HG03469 (cell line): ENCODE results near the gene ABLIM3.

Source experiments
- ATAC-seq: cut with Tn5 transposase; IDR thresholded peaks from one replicate; pipeline ENCODE4 v1.9.1; 2021; ENCODE audit warnings: mild to moderate bottlenecking, moderate library complexity, moderate number of reproducible peaks; ENCODE audit not compliant: unreplicated experiment

Gene ABLIM3

GRCh38 chr5:149277801-149278200 is 136.5 kb downstream of the ABLIM3 start:
- ATAC-seq: no peak

- no peak for ATAC-seq
Measured at GRCh38 chr5:149278451-149279210, 137.3 kb downstream of the ABLIM3 start.

- no peak for ATAC-seq
Measured at GRCh38 chr5:149279661-149280060, 138.4 kb downstream of the ABLIM3 start.

- no peak for ATAC-seq
Measured at GRCh38 chr5:149280124-149280523, 138.8 kb downstream of the ABLIM3 start.

- no peak for ATAC-seq
Measured at GRCh38 chr5:149280802-149281201, 139.5 kb downstream of the ABLIM3 start.

GRCh38 chr5:149282027-149282965 is 141.0 kb downstream of the ABLIM3 start:
- no peak for ATAC-seq

GRCh38 chr5:149282966-149283332 is 141.7 kb downstream of the ABLIM3 start:
- no peak for ATAC-seq

GRCh38 chr5:149283626-149284480 is 142.6 kb downstream of the ABLIM3 start:
- no peak for ATAC-seq

- no peak for ATAC-seq
Measured at GRCh38 chr5:149284501-149284900, 143.2 kb downstream of the ABLIM3 start.

- ATAC-seq: no peak
Measured at GRCh38 chr5:149285153-149285552, 143.9 kb downstream of the ABLIM3 start.

GRCh38 chr5:149288436-149288835 is 147.1 kb downstream of the ABLIM3 start:
- ATAC-seq: no peak

- ATAC-seq: no peak
Measured at GRCh38 chr5:149289301-149289700, 148.0 kb downstream of the ABLIM3 start.

- ATAC-seq: no peak
Measured at GRCh38 chr5:149294872-149295829, 153.9 kb downstream of the ABLIM3 start.

GRCh38 chr5:149297340-149298025 is 156.2 kb downstream of the ABLIM3 start:
- no peak for ATAC-seq

- no peak for ATAC-seq
Measured at GRCh38 chr5:149298163-149298562, 156.9 kb downstream of the ABLIM3 start.

- no peak for ATAC-seq
Measured at GRCh38 chr5:149298842-149299404, 157.6 kb downstream of the ABLIM3 start.

- no peak for ATAC-seq
Measured at GRCh38 chr5:149299451-149300054, 158.3 kb downstream of the ABLIM3 start.

- ATAC-seq: no peak
Measured at GRCh38 chr5:149300441-149300840, 159.1 kb downstream of the ABLIM3 start.
